Caco-2 (cell line): ENCODE results near the gene GPR139. TPM values are rescaled to one million over a fixed set of nuclear protein-coding genes. Genes with fewer than 3 reads are reported as not detected.

Experiments
- BruUV-seq: library from RNA; stranded (reverse); fragments of 400-500 nt; replicated peaks from 2 replicates; lab custom pipeline; 2021; lab: Mats Ljungman, UMichigan
- CTCF ChIA-PET: fragments of 300-600 bp; sonication (Branson Sonifier 250); formaldehyde crosslinking; loops from one replicate; lab custom pipeline; 2022; ENCODE audit warnings: antibody characterized with exemption; lab: Charles Lee
- POLR2A ChIA-PET: fragments of 300-600 bp; sonication (Branson Sonifier 250); formaldehyde crosslinking; loops from one replicate; lab custom pipeline; 2022; ENCODE audit warnings: antibody characterized with exemption; lab: Charles Lee
- DNase-seq, 2 experiments: peaks; one replicate each; pipeline versions ENCODE4 v3.0.0 to v3.0.0-alpha.2; 2020 to 2022
- H3K27me3 ChIP-seq: replicated peaks from 2 replicates; pipeline ENCODE4 v1.6.0; 2011; ENCODE audit warnings: low read length; ENCODE audit not compliant: control insufficient read depth, insufficient read depth
- H3K36me3 ChIP-seq: 2 replicates; pipeline ENCODE4 v1.5.1; 2011; ENCODE audit warnings: low read length; ENCODE audit not compliant: control insufficient read depth, insufficient read depth
- H3K4me1 ChIP-seq: fragments of 250-450 bp; sonication (Bioruptor Pico); 2 replicates; pipeline ENCODE4 v1.5.1; 2020; ENCODE audit warnings: mild to moderate bottlenecking
- H3K4me3 ChIP-seq: 2 replicates; pipeline ENCODE4 v1.5.1; 2011; ENCODE audit warnings: low read depth, mild to moderate bottlenecking, control low read depth, low read length
- H3K9me3 ChIP-seq: fragments of 250-450 bp; sonication (Bioruptor Pico); 2 replicates; pipeline ENCODE4 v1.5.1; 2020; ENCODE audit warnings: mild to moderate bottlenecking, moderate library complexity
- H3K27ac Mint-ChIP-seq: one replicate; pipeline ENCODE4 v1.8.0; 2022; ENCODE audit warnings: mixed read lengths; ENCODE audit not compliant: unreplicated experiment
- H3K27me3 Mint-ChIP-seq: one replicate; pipeline ENCODE4 v1.8.0; 2022; ENCODE audit warnings: mixed read lengths; ENCODE audit not compliant: insufficient read depth, unreplicated experiment
- H3K36me3 Mint-ChIP-seq: one replicate; pipeline ENCODE4 v1.8.0; 2022; ENCODE audit warnings: mild to moderate bottlenecking, mixed read lengths; ENCODE audit not compliant: insufficient read depth, unreplicated experiment
- H3K4me1 Mint-ChIP-seq: one replicate; pipeline ENCODE4 v1.8.0; 2022; ENCODE audit warnings: low read depth, mixed read lengths; ENCODE audit not compliant: unreplicated experiment
- H3K4me3 Mint-ChIP-seq: one replicate; pipeline ENCODE4 v1.8.0; 2022; ENCODE audit warnings: mild to moderate bottlenecking, moderate library complexity, mixed read lengths; ENCODE audit not compliant: unreplicated experiment
- H3K9me3 Mint-ChIP-seq: one replicate; pipeline ENCODE4 v1.8.0; 2022; ENCODE audit warnings: mixed read lengths; ENCODE audit not compliant: unreplicated experiment
- intact Hi-C: fragments of 100-400 bp; cut with micrococcal nuclease; formaldehyde crosslinking; loops from one replicate; pipeline ENCODE4 v1.10.0; 2022; ENCODE audit not compliant: unreplicated experiment
- total RNA-seq: library from RNA; stranded (reverse); gene quantifications from 2 replicates; pipeline ENCODE4 v1.2.3, GENCODE V29; 2022
- TF ChIP-seq, protein P1 (sequence below), 2 experiments: fragments of 200-600 bp in 1 of 2; IDR thresholded peaks; 1 replicate in 1 of 2; 2 replicates in 1 of 2; pipeline versions ENCODE4 v1.5.1 to v1.8.0; 2011 to 2022; ENCODE audit warnings: antibody characterized with exemption in 1 of 2, control low read depth in 1 of 2, inconsistent platforms in 1 of 2, low read depth in 1 of 2, low read length in 1 of 2, mild to moderate bottlenecking in 1 of 2, moderate library complexity in 1 of 2; ENCODE audit not compliant: insufficient read depth in 1 of 2, severe bottlenecking in 1 of 2, unreplicated experiment in 1 of 2

The GPR139 gene
- total RNA-seq, 1 experiment from 2014 or later = not detected

- no peak overlapping the region for H3K27ac Mint-ChIP-seq
- no peaks in the 10 kb centered on the region for H3K36me3 ChIP-seq
- intact Hi-C loops = no loop called here
- no peaks in the 10 kb centered on the region for H3K27me3 ChIP-seq
- no peaks in the 10 kb centered on the region for H3K36me3 Mint-ChIP-seq
- POLR2A ChIA-PET = no interaction called here
- H3K4me3 ChIP-seq = no peak overlapping the region
- DNase-seq = no peak
- H3K4me3 Mint-ChIP-seq = no peak overlapping the region
- TF ChIP-seq, protein P1, sequence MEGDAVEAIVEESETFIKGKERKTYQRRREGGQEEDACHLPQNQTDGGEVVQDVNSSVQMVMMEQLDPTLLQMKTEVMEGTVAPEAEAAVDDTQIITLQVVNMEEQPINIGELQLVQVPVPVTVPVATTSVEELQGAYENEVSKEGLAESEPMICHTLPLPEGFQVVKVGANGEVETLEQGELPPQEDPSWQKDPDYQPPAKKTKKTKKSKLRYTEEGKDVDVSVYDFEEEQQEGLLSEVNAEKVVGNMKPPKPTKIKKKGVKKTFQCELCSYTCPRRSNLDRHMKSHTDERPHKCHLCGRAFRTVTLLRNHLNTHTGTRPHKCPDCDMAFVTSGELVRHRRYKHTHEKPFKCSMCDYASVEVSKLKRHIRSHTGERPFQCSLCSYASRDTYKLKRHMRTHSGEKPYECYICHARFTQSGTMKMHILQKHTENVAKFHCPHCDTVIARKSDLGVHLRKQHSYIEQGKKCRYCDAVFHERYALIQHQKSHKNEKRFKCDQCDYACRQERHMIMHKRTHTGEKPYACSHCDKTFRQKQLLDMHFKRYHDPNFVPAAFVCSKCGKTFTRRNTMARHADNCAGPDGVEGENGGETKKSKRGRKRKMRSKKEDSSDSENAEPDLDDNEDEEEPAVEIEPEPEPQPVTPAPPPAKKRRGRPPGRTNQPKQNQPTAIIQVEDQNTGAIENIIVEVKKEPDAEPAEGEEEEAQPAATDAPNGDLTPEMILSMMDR (IDR thresholded peaks at IDR 0.05; ENCODE audit: insufficient read depth in 1 of 2, low read depth in 1 of 2, low read length in 1 of 2, severe bottlenecking in 1 of 2, unreplicated experiment in 1 of 2) = no peak
- no peaks in the 10 kb centered on the region for H3K4me1 ChIP-seq
- no peaks in the 10 kb centered on the region for H3K4me1 Mint-ChIP-seq
- CTCF ChIA-PET = no interaction called here
- peaks cover 13% of the 10 kb centered on the region for H3K27me3 Mint-ChIP-seq
- H3K9me3 ChIP-seq = 0 out of 2 replicates have a peak, but pooled peaks cover 4% of the 10 kb centered on the region
- H3K9me3 Mint-ChIP-seq = no peaks in the 10 kb centered on the region
- no TSS peak for BruUV-seq
Observed at GRCh38 chr16:20064520-20064919, 9.2 kb downstream of the GPR139 start.

- peaks cover 26% of the 10 kb centered on the region for H3K27me3 Mint-ChIP-seq
- no peaks in the 10 kb centered on the region for H3K4me1 Mint-ChIP-seq
- intact Hi-C loops = no loop called here
- TF ChIP-seq, protein P1 (IDR thresholded peaks at IDR 0.05; ENCODE audit: insufficient read depth in 1 of 2, low read depth in 1 of 2, low read length in 1 of 2, severe bottlenecking in 1 of 2, unreplicated experiment in 1 of 2) = no peak
- H3K27me3 ChIP-seq = no peaks in the 10 kb centered on the region
- no peak overlapping the region for H3K27ac Mint-ChIP-seq
- no peak overlapping the region for H3K4me3 ChIP-seq
- BruUV-seq = no TSS peak
- H3K36me3 Mint-ChIP-seq = no peaks in the 10 kb centered on the region
- H3K36me3 ChIP-seq = no peaks in the 10 kb centered on the region
- ChIA-PET POLR2A (no interaction called here), CTCF (no interaction called here)
- H3K9me3 Mint-ChIP-seq = no peaks in the 10 kb centered on the region
- no peak overlapping the region for H3K4me3 Mint-ChIP-seq
- no peak for DNase-seq
- no peaks in the 10 kb centered on the region for H3K4me1 ChIP-seq
- no peaks in the 10 kb centered on the region for H3K9me3 ChIP-seq
Observed at GRCh38 chr16:20061132-20061531, 12.6 kb downstream of the GPR139 start.

DNA sequence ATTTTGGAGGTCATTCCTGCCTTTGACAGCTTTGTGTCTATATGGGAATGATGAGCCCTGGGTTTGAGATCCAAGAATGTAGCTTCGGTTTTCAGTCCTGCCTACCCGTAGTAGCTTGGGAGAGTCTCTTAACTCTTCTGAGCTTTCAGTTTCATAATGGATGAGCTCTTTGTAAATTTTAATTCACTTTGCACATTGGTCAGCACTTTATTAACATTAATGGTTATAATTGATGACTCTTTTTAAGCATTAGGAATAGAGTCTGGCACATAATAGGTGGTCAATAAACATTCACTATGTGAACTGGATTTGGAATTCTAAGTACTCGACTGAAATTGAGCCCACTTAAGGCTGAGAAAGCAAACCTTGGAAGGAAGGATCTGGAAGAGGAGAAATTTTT, 17.3 kb downstream of the GPR139 start:
- Histone ChIP-seq H3K4me3 (no peak overlapping the region), H3K36me3 (no peaks in the 10 kb centered on the region), H3K27me3 (no peaks in the 10 kb centered on the region), H3K4me1 (no peaks in the 10 kb centered on the region), H3K9me3 (no peaks in the 10 kb centered on the region)
- Mint-ChIP-seq H3K9me3 (no peaks in the 10 kb centered on the region), H3K27ac (no peak overlapping the region), H3K4me1 (no peaks in the 10 kb centered on the region), H3K36me3 (no peaks in the 10 kb centered on the region), H3K27me3 (peaks cover 29% of the 10 kb centered on the region), H3K4me3 (no peak overlapping the region)
- ChIA-PET POLR2A (no interaction called here), CTCF (no interaction called here)
- TF ChIP-seq, protein P1 (IDR thresholded peaks at IDR 0.05; ENCODE audit: insufficient read depth in 1 of 2, low read depth in 1 of 2, low read length in 1 of 2, severe bottlenecking in 1 of 2, unreplicated experiment in 1 of 2) = no peak
- no peak for DNase-seq
- intact Hi-C loops = no loop called here
- no TSS peak for BruUV-seq
